ENCODE data around the gene MED9. TPM values are rescaled to one million over a fixed set of nuclear protein-coding genes. Genes with fewer than 3 reads are reported as not detected.
"Not testable (repeated sequence)": the region's sequence is repeated elsewhere in the genome, so short reads cannot be mapped to it uniquely, and the experiment has no call there.

MED9 gene
- total RNA-seq, 1 experiment from 2014 or later, result 10.5 TPM

- not testable (repeated sequence) for DNase-seq (ENCODE audit: low spot score)
Observed at GRCh38 chr17:17454700-17455099, 22.1 kb upstream of the MED9 start.

- DNase-seq (ENCODE audit: low spot score), result no peak
Observed at GRCh38 chr17:17455173-17455572, 21.6 kb upstream of the MED9 start.

- DNase-seq (ENCODE audit: low spot score), result no peak
Observed at GRCh38 chr17:17456251-17456650, 20.5 kb upstream of the MED9 start.

- DNase-seq (ENCODE audit: low spot score), result no peak
Observed at GRCh38 chr17:17457680-17458079, 19.1 kb upstream of the MED9 start.

- DNase-seq (ENCODE audit: low spot score), result no peak
Observed at GRCh38 chr17:17460038-17460437, 16.8 kb upstream of the MED9 start.

GRCh38 chr17:17462048-17462824, 14.6 kb upstream of the MED9 start:
- DNase-seq (ENCODE audit: low spot score), result no peak

- DNase-seq (ENCODE audit: low spot score), result no peak
Observed at GRCh38 chr17:17463821-17464220, 13.0 kb upstream of the MED9 start.

GRCh38 chr17:17465878-17466277, 10.9 kb upstream of the MED9 start:
- not testable (repeated sequence) for DNase-seq (ENCODE audit: low spot score)

- no peak for DNase-seq (ENCODE audit: low spot score)
Observed at GRCh38 chr17:17466511-17466910, 10.3 kb upstream of the MED9 start.

GRCh38 chr17:17467016-17467415, 9.8 kb upstream of the MED9 start:
- no peak for DNase-seq (ENCODE audit: low spot score)

GRCh38 chr17:17467720-17468119, 9.1 kb upstream of the MED9 start:
- DNase-seq (ENCODE audit: low spot score), result no peak

- no peak for DNase-seq (ENCODE audit: low spot score)
Observed at GRCh38 chr17:17468217-17469010, 8.4 kb upstream of the MED9 start.

GRCh38 chr17:17469358-17469757, 7.4 kb upstream of the MED9 start:
- DNase-seq (ENCODE audit: low spot score), result no peak

GRCh38 chr17:17469996-17470395, 6.8 kb upstream of the MED9 start:
- DNase-seq (ENCODE audit: low spot score), result no peak

- DNase-seq (ENCODE audit: low spot score), result no peak
Observed at GRCh38 chr17:17472333-17472920, 4.4 kb upstream of the MED9 start.

GRCh38 chr17:17474341-17474740, 2.5 kb upstream of the MED9 start:
- DNase-seq (ENCODE audit: low spot score), result no peak

GRCh38 chr17:17479209-17479608, 2.4 kb downstream of the MED9 start:
- no peak for DNase-seq (ENCODE audit: low spot score)

- no peak for DNase-seq (ENCODE audit: low spot score)
Observed at GRCh38 chr17:17480593-17481148, 3.9 kb downstream of the MED9 start.

- DNase-seq (ENCODE audit: low spot score), result no peak
Observed at GRCh38 chr17:17481860-17482259, 5.1 kb downstream of the MED9 start.

GRCh38 chr17:17484451-17484899, 7.7 kb downstream of the MED9 start:
- DNase-seq (ENCODE audit: low spot score), result no peak

GRCh38 chr17:17485420-17485819, 8.6 kb downstream of the MED9 start:
- DNase-seq (ENCODE audit: low spot score), result no peak

GRCh38 chr17:17486416-17486815, 9.6 kb downstream of the MED9 start:
- DNase-seq (ENCODE audit: low spot score), result not testable (repeated sequence)

Data from HT-29 (cell line).